GM23338 (cell line): ENCODE results near the gene EXOC2. TPM values are rescaled to one million over a fixed set of nuclear protein-coding genes. Genes with fewer than 3 reads are reported as not detected.

ENCODE experiments used
- ATAC-seq: fragments of 200-7000 bp; cut with Tn5 transposase; 3 replicates; pipeline ENCODE4 v1.9.1; 2020
- DNase-seq: peaks from one replicate; pipeline ENCODE4 v3.0.0-alpha.2; 2015; ENCODE audit warnings: low spot score
- H2AFZ ChIP-seq: fragments of 200-600 bp; sonication (generic); 2 replicates; pipeline ENCODE4 v1.8.0; 2016; ENCODE audit warnings: antibody characterized with exemption, mild to moderate bottlenecking, moderate library complexity
- H3F3A ChIP-seq: fragments of 200-600 bp; sonication (generic); replicated peaks from 2 replicates; pipeline ENCODE4 v1.8.0; 2017; ENCODE audit warnings: antibody characterized with exemption, mixed run types, low read depth
- H3K27ac ChIP-seq: fragments of 200-600 bp; sonication (generic); 2 replicates; pipeline ENCODE4 v1.6.1; 2016; ENCODE audit warnings: low read depth
- H3K27me3 ChIP-seq: fragments of 200-600 bp; sonication (generic); 2 replicates; pipeline ENCODE4 v1.8.0; 2016; ENCODE audit warnings: mild to moderate bottlenecking, mixed run types, moderate library complexity; ENCODE audit not compliant: insufficient read depth
- H3K36me3 ChIP-seq: fragments of 200-600 bp; sonication (generic); 2 replicates; pipeline ENCODE4 v1.8.0; 2016; ENCODE audit warnings: mild to moderate bottlenecking; ENCODE audit not compliant: insufficient read depth
- H3K4me1 ChIP-seq: fragments of 200-600 bp; sonication (generic); 2 replicates; pipeline ENCODE4 v1.8.0; 2016; ENCODE audit warnings: mild to moderate bottlenecking, moderate library complexity; ENCODE audit not compliant: insufficient read depth
- H3K4me2 ChIP-seq: fragments of 200-600 bp; sonication (generic); 2 replicates; pipeline ENCODE4 v1.7.1; 2017; ENCODE audit warnings: mixed run types
- H3K4me3 ChIP-seq: fragments of 200-600 bp; sonication (generic); 2 replicates; pipeline ENCODE4 v1.6.1; 2016; ENCODE audit warnings: mixed run types
- H3K79me2 ChIP-seq: fragments of 200-600 bp; sonication (generic); replicated peaks from 2 replicates; pipeline ENCODE4 v1.8.0; 2017; ENCODE audit warnings: mild to moderate bottlenecking; ENCODE audit not compliant: insufficient read depth
- H3K9me2 ChIP-seq: fragments of 200-600 bp; sonication (generic); 2 replicates; pipeline ENCODE4 v1.8.0; 2017; ENCODE audit not compliant: insufficient read depth
- H4K20me1 ChIP-seq: fragments of 200-600 bp; sonication (generic); replicated peaks from 2 replicates; pipeline ENCODE4 v1.8.0; 2017; ENCODE audit warnings: mild to moderate bottlenecking; ENCODE audit not compliant: insufficient read depth
- H3K27ac Mint-ChIP-seq: 2 replicates; pipeline ENCODE4 v1.8.0; 2020; ENCODE audit warnings: inconsistent platforms, mild to moderate bottlenecking, moderate library complexity, mixed read lengths
- H3K27me3 Mint-ChIP-seq: 3 replicates; pipeline ENCODE4 v1.8.0; 2022; ENCODE audit warnings: low read depth, mild to moderate bottlenecking, moderate library complexity, mixed read lengths, inconsistent platforms; ENCODE audit not compliant: insufficient read depth, poor library complexity
- H3K36me3 Mint-ChIP-seq: 3 replicates; pipeline ENCODE4 v1.8.0; 2021; ENCODE audit warnings: low read depth, mild to moderate bottlenecking, inconsistent platforms, moderate library complexity, mixed read lengths
- H3K4me1 Mint-ChIP-seq: 3 replicates; pipeline ENCODE4 v1.8.0; 2020; ENCODE audit warnings: mild to moderate bottlenecking, inconsistent platforms, mixed read lengths
- H3K4me3 Mint-ChIP-seq: 3 replicates; pipeline ENCODE4 v1.8.0; 2021; ENCODE audit warnings: moderate library complexity, mild to moderate bottlenecking, inconsistent platforms, mixed read lengths
- H3K9me3 Mint-ChIP-seq: 3 replicates; pipeline ENCODE4 v1.8.0; 2020; ENCODE audit warnings: moderate library complexity, mild to moderate bottlenecking, inconsistent platforms, mixed read lengths
- CREB1 ChIP-seq: fragments of 250-450 bp; sonication (Bioruptor Pico); IDR thresholded peaks from 2 replicates; pipeline ENCODE4 v1.5.0; 2020; ENCODE audit warnings: low read depth, mild to moderate bottlenecking, moderate library complexity
- CTCF ChIP-seq, 2 experiments: fragments of 200-600 bp in 1 of 2; sonication (generic) in 1 of 2; conservative IDR thresholded peaks; 2 replicates each; pipeline versions ENCODE4 v1.5.1 to v1.6.1; 2016 to 2017; ENCODE audit warnings: antibody characterized with exemption in 2 of 2, low read depth in 2 of 2, mild to moderate bottlenecking in 2 of 2, moderate library complexity in 1 of 2
- ETS1 ChIP-seq: IDR thresholded peaks from 2 replicates; pipeline ENCODE4 v1.6.1; 2016; ENCODE audit warnings: antibody characterized with exemption
- EZH2 ChIP-seq: fragments of 200-600 bp; sonication (generic); IDR thresholded peaks from one replicate; pipeline ENCODE4 v1.8.0; 2017; ENCODE audit warnings: antibody characterized with exemption, mild to moderate bottlenecking, low read depth; ENCODE audit not compliant: unreplicated experiment
- EZH2phosphoT487 ChIP-seq: fragments of 200-600 bp; sonication (generic); IDR thresholded peaks from one replicate; pipeline ENCODE4 v1.8.1; 2018; ENCODE audit warnings: antibody characterized with exemption; ENCODE audit not compliant: unreplicated experiment
- JUNB ChIP-seq: IDR thresholded peaks from one replicate; pipeline ENCODE4 v1.6.1; 2016; ENCODE audit warnings: antibody characterized with exemption; ENCODE audit not compliant: unreplicated experiment
- NANOG ChIP-seq: IDR thresholded peaks from 2 replicates; pipeline ENCODE4 v1.6.1; 2016; ENCODE audit warnings: antibody characterized with exemption, borderline replicate concordance
- POLR2AphosphoS5 ChIP-seq: IDR thresholded peaks from 2 replicates; pipeline ENCODE4 v1.6.1; 2016; ENCODE audit warnings: antibody characterized with exemption, low read depth
- STAT1 ChIP-seq: IDR thresholded peaks from one replicate; pipeline ENCODE4 v1.6.1; 2016; ENCODE audit warnings: antibody characterized with exemption; ENCODE audit not compliant: unreplicated experiment
- ZNF114 ChIP-seq: fragments of 250-450 bp; sonication (Bioruptor Pico); IDR thresholded peaks from 2 replicates; pipeline ENCODE4 v1.5.0; 2020; ENCODE audit warnings: mild to moderate bottlenecking, moderate library complexity
- ZNF331 ChIP-seq: fragments of 250-450 bp; sonication (Bioruptor Pico); IDR thresholded peaks from 2 replicates; pipeline ENCODE4 v1.5.0; 2020; ENCODE audit warnings: low read depth, mild to moderate bottlenecking, moderate library complexity
- polyA plus RNA-seq: library from polyadenylated mRNA; unstranded; fragments of >200 nt; fragmentation: Nextera tagmentation; extraction: Ambion mirVana; gene quantifications from 2 replicates; pipeline ENCODE4 v1.2.1, GENCODE V29; 2016
- total RNA-seq: library from RNA; depleted of rRNA; stranded (reverse); fragments of >200 nt; shearing (Covaris generic); gene quantifications from 2 replicates; pipeline ENCODE4 v1.2.3, GENCODE V29; 2014
- TF ChIP-seq, protein P1 (sequence below): IDR thresholded peaks from one replicate; pipeline ENCODE4 v1.6.1; 2018; ENCODE audit warnings: antibody characterized with exemption; ENCODE audit not compliant: unreplicated experiment
- TF ChIP-seq, protein P2 (sequence below): fragments of 250-450 bp; sonication (Bioruptor Pico); IDR thresholded peaks from 2 replicates; pipeline ENCODE4 v1.5.0; 2020; ENCODE audit warnings: mild to moderate bottlenecking, moderate library complexity

Gene EXOC2
- total and polyA plus RNA-seq, 2 experiments from 2014 or later = 28.7 to 93.6 TPM

DNA sequence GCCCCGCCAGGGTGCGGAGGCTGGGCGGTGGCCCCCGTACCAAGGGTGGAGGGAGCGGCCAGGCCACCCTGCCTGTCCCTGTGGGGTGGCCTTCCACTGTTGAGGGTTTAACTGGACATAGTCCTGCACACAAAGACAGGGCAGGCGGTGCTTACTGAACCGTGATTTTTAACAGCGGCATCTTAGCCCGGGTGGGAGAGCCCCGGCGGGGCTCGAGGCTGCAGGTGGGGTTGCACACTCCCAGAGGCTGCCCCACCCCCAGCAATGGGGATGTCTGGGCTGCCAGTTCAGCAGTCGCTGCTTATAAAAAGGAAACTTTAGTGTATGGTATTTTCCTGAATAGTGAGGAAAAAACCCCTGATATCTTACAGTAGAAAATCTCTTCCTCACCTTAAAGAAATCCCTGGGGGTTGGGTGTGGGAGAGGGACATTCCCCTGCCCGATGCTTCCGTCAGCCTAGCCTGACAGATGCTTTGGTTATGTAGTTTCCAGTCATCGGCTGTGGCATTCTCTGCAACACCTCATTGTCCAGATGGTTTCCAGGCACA lies 222.0 kb downstream of the EXOC2 start:
- DNase-seq (no peak), ATAC-seq (no peak)
- Histone ChIP-seq H3F3A (no peaks in the 10 kb centered on the region), H3K36me3 (no peaks in the 10 kb centered on the region), H3K4me3 (no peak overlapping the region), H3K27ac (no peak overlapping the region), H2AFZ (peak overlapping the region; percentile 16; the same call in 1 of the 2 replicates), H4K20me1 (no peaks in the 10 kb centered on the region; the same call in 1 of the 2 replicates), H3K27me3 (no peaks in the 10 kb centered on the region), H3K4me2 (no peak overlapping the region), H3K79me2 (no peaks in the 10 kb centered on the region), H3K4me1 (no peaks in the 10 kb centered on the region), H3K9me2 (no peaks in the 10 kb centered on the region)
- Mint-ChIP-seq H3K36me3 (no peaks in the 10 kb centered on the region), H3K27ac (no peak overlapping the region; the same call in 1 of the 2 replicates), H3K9me3 (0 out of 3 replicates have a peak, but pooled peaks cover under 1% of the 10 kb centered on the region), H3K4me3 (no peak overlapping the region), H3K27me3 (peaks cover 12% of the 10 kb centered on the region), H3K4me1 (no peaks in the 10 kb centered on the region)
- no peak for TF ChIP-seq STAT1
- TF ChIP-seq, protein P1, sequence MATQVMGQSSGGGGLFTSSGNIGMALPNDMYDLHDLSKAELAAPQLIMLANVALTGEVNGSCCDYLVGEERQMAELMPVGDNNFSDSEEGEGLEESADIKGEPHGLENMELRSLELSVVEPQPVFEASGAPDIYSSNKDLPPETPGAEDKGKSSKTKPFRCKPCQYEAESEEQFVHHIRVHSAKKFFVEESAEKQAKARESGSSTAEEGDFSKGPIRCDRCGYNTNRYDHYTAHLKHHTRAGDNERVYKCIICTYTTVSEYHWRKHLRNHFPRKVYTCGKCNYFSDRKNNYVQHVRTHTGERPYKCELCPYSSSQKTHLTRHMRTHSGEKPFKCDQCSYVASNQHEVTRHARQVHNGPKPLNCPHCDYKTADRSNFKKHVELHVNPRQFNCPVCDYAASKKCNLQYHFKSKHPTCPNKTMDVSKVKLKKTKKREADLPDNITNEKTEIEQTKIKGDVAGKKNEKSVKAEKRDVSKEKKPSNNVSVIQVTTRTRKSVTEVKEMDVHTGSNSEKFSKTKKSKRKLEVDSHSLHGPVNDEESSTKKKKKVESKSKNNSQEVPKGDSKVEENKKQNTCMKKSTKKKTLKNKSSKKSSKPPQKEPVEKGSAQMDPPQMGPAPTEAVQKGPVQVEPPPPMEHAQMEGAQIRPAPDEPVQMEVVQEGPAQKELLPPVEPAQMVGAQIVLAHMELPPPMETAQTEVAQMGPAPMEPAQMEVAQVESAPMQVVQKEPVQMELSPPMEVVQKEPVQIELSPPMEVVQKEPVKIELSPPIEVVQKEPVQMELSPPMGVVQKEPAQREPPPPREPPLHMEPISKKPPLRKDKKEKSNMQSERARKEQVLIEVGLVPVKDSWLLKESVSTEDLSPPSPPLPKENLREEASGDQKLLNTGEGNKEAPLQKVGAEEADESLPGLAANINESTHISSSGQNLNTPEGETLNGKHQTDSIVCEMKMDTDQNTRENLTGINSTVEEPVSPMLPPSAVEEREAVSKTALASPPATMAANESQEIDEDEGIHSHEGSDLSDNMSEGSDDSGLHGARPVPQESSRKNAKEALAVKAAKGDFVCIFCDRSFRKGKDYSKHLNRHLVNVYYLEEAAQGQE = no peak
- TF ChIP-seq ZNF114 (CRISPR knock-in tag) = no peak
- no peak for TF ChIP-seq NANOG
- no peak for TF ChIP-seq CREB1 (CRISPR knock-in tag)
- no peak for TF ChIP-seq CTCF (conservative IDR thresholded peaks at IDR 0.05; ENCODE audit: low read depth in 2 of 2)
- no peak for TF ChIP-seq POLR2AphosphoS5
- TF ChIP-seq ETS1 = no peak
- no peak for TF ChIP-seq JUNB
- TF ChIP-seq, protein P2, sequence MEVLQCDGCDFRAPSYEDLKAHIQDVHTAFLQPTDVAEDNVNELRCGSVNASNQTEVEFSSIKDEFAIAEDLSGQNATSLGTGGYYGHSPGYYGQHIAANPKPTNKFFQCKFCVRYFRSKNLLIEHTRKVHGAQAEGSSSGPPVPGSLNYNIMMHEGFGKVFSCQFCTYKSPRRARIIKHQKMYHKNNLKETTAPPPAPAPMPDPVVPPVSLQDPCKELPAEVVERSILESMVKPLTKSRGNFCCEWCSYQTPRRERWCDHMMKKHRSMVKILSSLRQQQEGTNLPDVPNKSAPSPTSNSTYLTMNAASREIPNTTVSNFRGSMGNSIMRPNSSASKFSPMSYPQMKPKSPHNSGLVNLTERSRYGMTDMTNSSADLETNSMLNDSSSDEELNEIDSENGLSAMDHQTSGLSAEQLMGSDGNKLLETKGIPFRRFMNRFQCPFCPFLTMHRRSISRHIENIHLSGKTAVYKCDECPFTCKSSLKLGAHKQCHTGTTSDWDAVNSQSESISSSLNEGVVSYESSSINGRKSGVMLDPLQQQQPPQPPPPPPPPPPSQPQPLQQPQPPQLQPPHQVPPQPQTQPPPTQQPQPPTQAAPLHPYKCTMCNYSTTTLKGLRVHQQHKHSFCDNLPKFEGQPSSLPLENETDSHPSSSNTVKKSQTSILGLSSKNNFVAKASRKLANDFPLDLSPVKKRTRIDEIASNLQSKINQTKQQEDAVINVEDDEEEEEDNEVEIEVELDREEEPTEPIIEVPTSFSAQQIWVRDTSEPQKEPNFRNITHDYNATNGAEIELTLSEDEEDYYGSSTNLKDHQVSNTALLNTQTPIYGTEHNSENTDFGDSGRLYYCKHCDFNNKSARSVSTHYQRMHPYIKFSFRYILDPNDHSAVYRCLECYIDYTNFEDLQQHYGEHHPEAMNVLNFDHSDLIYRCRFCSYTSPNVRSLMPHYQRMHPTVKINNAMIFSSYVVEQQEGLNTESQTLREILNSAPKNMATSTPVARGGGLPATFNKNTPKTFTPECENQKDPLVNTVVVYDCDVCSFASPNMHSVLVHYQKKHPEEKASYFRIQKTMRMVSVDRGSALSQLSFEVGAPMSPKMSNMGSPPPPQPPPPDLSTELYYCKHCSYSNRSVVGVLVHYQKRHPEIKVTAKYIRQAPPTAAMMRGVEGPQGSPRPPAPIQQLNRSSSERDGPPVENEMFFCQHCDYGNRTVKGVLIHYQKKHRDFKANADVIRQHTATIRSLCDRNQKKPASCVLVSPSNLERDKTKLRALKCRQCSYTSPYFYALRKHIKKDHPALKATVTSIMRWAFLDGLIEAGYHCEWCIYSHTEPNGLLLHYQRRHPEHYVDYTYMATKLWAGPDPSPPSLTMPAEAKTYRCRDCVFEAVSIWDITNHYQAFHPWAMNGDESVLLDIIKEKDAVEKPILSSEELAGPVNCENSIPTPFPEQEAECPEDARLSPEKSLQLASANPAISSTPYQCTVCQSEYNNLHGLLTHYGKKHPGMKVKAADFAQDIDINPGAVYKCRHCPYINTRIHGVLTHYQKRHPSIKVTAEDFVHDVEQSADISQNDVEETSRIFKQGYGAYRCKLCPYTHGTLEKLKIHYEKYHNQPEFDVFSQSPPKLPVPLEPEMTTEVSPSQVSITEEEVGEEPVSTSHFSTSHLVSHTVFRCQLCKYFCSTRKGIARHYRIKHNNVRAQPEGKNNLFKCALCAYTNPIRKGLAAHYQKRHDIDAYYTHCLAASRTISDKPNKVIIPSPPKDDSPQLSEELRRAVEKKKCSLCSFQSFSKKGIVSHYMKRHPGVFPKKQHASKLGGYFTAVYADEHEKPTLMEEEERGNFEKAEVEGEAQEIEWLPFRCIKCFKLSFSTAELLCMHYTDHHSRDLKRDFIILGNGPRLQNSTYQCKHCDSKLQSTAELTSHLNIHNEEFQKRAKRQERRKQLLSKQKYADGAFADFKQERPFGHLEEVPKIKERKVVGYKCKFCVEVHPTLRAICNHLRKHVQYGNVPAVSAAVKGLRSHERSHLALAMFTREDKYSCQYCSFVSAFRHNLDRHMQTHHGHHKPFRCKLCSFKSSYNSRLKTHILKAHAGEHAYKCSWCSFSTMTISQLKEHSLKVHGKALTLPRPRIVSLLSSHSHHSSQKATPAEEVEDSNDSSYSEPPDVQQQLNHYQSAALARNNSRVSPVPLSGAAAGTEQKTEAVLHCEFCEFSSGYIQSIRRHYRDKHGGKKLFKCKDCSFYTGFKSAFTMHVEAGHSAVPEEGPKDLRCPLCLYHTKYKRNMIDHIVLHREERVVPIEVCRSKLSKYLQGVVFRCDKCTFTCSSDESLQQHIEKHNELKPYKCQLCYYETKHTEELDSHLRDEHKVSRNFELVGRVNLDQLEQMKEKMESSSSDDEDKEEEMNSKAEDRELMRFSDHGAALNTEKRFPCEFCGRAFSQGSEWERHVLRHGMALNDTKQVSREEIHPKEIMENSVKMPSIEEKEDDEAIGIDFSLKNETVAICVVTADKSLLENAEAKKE = no peak
- no peak for TF ChIP-seq EZH2phosphoT487
- TF ChIP-seq EZH2 = no peak
- TF ChIP-seq ZNF331 (CRISPR knock-in tag) = no peak
